Measurements from ENCODE around the gene EML4.

Gene EML4

DNA sequence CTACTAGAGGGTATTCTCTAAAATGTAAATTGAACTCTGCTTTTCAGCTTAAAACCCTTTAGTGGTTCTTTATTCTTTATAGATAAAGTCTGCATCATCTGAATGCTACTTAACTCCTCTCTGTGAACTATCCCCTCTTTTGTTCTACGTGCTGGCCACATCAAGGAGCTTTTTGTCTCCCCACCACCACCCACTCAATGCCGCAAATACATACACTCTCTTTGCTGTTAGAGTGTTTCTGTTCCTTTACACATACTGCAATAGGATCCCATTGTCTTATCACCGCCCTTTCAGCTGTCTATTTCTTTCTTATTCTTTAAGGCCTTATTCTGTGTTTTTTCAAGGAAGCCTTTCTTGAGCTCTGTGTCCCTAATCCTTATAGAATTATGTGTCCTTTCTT lies 83.3 kb downstream of the EML4 start:
- TF ChIP-seq, protein P1, sequence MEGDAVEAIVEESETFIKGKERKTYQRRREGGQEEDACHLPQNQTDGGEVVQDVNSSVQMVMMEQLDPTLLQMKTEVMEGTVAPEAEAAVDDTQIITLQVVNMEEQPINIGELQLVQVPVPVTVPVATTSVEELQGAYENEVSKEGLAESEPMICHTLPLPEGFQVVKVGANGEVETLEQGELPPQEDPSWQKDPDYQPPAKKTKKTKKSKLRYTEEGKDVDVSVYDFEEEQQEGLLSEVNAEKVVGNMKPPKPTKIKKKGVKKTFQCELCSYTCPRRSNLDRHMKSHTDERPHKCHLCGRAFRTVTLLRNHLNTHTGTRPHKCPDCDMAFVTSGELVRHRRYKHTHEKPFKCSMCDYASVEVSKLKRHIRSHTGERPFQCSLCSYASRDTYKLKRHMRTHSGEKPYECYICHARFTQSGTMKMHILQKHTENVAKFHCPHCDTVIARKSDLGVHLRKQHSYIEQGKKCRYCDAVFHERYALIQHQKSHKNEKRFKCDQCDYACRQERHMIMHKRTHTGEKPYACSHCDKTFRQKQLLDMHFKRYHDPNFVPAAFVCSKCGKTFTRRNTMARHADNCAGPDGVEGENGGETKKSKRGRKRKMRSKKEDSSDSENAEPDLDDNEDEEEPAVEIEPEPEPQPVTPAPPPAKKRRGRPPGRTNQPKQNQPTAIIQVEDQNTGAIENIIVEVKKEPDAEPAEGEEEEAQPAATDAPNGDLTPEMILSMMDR (conservative IDR thresholded peaks at IDR 0.05; ENCODE audit: control insufficient read depth, insufficient read depth, low read depth, low read length): no peak
- no peak for DNase-seq (ENCODE audit: low read depth)
- no peak overlapping the region for H3K4me3 ChIP-seq (ENCODE audit: control insufficient read depth, low read depth, low read length)

- no peak overlapping the region for H3K4me3 ChIP-seq (ENCODE audit: control insufficient read depth, low read depth, low read length)
- TF ChIP-seq, protein P1 (conservative IDR thresholded peaks at IDR 0.05; ENCODE audit: control insufficient read depth, insufficient read depth, low read depth, low read length): no peak
- peak; percentile 36 for DNase-seq (ENCODE audit: low read depth)
These were observed 85.2 kb downstream of the EML4 start for GRCh38 chr2:42254186-42254895.

GRCh38 chr2:42256505-42256904 lies 87.4 kb downstream of the EML4 start:
- no peak overlapping the region for H3K4me3 ChIP-seq (ENCODE audit: control insufficient read depth, low read depth, low read length)
- DNase-seq (ENCODE audit: low read depth): no peak
- TF ChIP-seq, protein P1 (conservative IDR thresholded peaks at IDR 0.05; ENCODE audit: control insufficient read depth, insufficient read depth, low read depth, low read length): no peak

- TF ChIP-seq, protein P1 (conservative IDR thresholded peaks at IDR 0.05; ENCODE audit: control insufficient read depth, insufficient read depth, low read depth, low read length): no peak
- H3K4me3 ChIP-seq (ENCODE audit: control insufficient read depth, low read depth, low read length): no peak overlapping the region
These were observed 92.5 kb downstream of the EML4 start for GRCh38 chr2:42261518-42262195.

GRCh38 chr2:42266236-42266635 lies 97.1 kb downstream of the EML4 start:
- no peak for DNase-seq (ENCODE audit: low read depth)
- TF ChIP-seq, protein P1 (conservative IDR thresholded peaks at IDR 0.05; ENCODE audit: control insufficient read depth, insufficient read depth, low read depth, low read length): no peak
- H3K4me3 ChIP-seq (ENCODE audit: control insufficient read depth, low read depth, low read length): no peak overlapping the region

More at GRCh38 chr2:42261518-42262195, 92.5 kb downstream of the EML4 start:
- DNase-seq (ENCODE audit: low read depth): no peak

DNA sequence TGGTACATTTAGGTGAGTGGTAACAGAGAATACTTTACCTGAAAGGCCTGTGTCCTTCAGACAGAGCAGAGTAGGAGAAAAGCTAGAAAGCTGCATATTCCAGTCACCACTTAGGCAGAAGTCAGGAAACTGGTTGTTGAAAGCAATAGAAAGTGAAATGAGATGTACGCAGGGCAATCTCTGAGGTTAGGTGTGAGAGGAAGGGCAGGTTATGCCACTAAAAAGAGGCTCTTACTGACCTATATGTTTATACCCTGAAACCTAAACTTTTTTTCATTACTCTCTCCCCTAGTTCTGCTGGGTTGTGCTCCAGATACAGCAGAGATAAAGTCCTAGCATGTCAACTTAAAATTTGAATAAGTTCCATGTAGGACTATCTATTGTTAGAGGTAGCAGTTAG lies 98.4 kb downstream of the EML4 start:
- TF ChIP-seq, protein P1 (conservative IDR thresholded peaks at IDR 0.05; ENCODE audit: control insufficient read depth, insufficient read depth, low read depth, low read length): no peak
- no peak overlapping the region for H3K4me3 ChIP-seq (ENCODE audit: control insufficient read depth, low read depth, low read length)
- no peak for DNase-seq (ENCODE audit: low read depth)

Data from fibroblast of mammary gland (primary cell).